HG03378 (cell line): ENCODE results near the gene UBXN10.

Source experiments
- ATAC-seq: cut with Tn5 transposase; IDR thresholded peaks from one replicate; pipeline ENCODE4 v1.9.1; 2021; ENCODE audit warnings: mild to moderate bottlenecking, moderate library complexity; ENCODE audit not compliant: unreplicated experiment

Gene UBXN10, protein sequence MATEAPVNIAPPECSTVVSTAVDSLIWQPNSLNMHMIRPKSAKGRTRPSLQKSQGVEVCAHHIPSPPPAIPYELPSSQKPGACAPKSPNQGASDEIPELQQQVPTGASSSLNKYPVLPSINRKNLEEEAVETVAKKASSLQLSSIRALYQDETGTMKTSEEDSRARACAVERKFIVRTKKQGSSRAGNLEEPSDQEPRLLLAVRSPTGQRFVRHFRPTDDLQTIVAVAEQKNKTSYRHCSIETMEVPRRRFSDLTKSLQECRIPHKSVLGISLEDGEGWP

DNA sequence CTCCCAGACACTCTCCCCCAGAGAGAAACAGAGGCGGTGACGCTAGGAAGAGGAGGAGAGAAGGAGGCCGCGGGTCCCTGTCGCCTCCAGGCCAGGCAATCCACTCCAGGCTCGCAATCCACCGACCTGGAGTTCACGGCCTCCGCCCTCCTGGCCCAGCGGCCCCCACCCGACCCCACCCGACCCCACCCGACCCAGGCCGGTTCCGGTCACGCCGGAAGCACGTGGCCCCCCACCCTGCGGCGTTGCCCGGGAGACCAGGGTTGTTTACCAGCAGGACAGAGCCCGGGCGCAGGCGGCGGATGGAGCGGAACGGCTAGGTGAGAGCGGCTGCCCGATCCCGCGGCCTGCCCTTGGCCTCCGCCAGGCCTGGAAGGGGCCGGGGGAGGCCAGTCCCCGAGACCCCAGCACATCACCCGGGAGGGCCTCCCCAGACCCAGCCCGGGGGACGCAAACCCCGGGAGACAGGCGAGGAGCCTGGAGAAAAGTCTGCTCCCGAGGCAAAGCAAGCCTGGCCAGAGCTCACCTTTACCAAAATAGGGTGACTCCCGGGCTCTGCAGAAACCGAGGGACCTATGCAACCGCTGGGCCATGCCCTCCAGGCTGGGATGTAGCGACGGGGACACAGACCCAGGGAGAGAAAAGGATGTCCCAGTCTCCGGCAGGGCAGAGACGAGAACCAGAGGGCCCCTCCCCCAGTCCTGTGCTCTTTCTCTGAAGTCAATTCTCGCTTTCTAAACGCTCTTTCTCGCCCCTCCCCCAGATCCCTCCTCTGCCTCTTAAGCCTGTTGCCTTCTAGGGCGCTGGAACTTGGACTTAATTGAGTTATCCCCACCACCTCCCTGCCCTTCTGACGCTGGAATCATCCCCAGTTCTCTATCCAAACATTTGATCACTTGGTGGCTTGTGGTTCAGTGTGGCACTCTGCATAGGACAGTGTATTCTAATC lies at the start of gene UBXN10, which contains the start of gene PLA2G2C:
TSS of gene UBXN10 (plus strand) at position 263 of the 949 bp plus-strand sequence. CDS start 4,466 bp downstream, outside the sequence.
TSS of gene PLA2G2C (minus strand) at position 685 of the 949 bp plus-strand sequence. CDS start 9,155 bp downstream, outside the sequence.
- ATAC-seq = no peak

DNA sequence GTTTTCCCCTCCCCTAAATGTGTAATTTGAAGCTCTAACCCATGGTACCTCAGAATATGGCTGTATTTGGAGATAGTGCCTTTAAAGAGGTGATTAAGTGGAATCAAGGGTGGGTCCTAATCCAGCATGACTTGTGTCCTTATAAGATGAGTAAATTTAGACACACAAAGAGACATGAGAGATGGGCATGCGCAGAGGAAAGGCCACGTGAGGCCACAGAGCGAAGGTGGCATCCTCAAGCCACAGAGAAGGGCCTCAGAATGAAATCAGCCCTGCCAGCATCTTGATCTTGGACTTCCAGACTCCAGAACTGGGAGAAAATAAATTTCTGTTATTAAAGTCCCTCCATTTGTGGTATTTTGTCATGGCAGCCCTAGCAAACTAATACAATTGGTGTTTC lies 49.6 kb upstream of the UBXN10 start:
- no peak for ATAC-seq

DNA sequence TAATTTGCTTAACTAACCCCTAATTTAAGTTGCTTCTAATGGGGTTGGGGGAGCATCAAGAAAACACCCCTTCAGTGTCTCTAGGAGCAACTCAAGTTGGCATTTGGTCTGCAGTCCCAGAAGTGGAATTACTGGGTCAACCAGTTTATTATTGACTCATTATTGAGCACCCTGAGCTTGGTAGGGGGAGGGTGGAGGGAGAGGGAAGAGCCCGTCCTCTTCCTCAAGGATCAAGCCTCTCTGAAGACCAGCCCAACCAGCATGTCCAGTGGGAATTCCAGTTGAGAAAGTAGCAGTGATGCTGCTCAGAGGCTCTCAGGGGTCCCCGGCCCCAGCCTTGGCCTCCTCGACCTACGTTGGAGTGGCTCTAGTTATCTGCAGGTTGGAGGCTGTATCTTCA lies 48.8 kb upstream of the UBXN10 start:
- ATAC-seq = no peak

DNA sequence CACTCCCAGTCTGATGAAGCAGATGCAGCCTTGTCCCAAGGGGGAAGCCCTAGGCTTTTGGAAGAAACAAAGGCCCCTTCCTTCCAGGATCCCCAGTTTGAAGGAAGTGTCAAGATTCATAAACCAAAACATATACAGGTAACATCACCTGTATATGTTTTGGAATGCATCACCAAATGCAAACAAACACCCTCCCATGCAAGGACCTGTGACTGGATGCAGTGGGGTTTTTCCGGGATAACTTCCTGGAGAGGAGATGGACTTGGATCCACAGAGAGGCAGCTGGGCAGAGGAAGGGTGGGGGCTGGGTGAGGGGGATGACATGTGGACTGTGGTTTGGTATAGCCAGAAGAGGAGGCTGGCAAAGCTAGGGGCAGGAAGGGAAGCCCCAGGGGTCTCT lies 48.3 kb upstream of the UBXN10 start:
- no peak for ATAC-seq

DNA sequence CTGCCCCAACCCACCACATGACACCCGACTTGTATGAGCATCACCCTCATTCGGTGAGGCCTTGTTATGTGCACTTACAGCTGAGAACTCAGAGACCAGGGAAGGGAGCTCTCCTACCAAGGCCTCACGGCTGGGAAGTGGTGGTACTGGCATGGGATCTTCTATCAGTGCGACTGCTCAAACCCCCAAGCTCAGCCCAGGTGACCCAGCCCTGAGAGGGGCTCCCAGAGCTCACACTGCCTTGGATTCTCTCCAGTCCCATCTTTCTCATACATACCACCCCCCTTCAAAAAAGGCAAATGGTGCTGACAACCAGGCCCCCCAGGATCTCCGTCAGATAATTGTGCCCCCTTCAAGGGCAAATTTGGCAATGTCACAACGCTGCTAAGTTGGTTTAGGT lies 47.5 kb upstream of the UBXN10 start:
- no peak for ATAC-seq

DNA sequence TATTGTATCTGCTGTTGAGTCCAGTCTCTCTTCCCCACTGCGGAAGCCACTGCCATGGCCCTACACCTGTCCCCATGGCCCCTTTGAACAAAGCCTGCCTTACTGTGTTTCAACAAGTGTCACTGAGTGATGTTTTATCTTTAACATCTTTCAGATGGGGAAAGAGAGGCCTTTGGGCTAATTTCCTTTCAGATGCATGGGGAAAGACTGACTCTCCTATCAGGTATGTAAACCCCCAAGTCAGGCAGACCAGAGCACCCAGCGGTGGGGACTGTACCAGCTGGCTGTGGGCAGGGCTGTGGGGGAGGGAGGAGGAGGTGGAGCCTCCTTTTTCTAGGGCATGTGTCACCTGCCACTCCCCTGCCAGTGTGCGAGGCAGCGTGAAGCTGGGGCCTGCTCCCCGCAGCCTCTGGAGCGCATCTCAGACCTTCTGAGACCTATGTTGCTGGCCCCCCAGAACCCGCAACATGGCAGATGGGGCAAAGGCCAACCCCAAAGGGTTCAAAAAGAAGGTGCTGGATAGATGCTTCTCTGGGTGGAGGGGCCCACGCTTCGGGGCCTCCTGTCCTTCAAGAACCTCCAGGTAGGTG lies 46.8 kb upstream of the UBXN10 start, which contains the start of gene PLA2G2F:
TSS of gene PLA2G2F (plus strand) at position 363 of the 590 bp plus-strand sequence. CDS start at position 468, 105 bp downstream.
- no peak for ATAC-seq

DNA sequence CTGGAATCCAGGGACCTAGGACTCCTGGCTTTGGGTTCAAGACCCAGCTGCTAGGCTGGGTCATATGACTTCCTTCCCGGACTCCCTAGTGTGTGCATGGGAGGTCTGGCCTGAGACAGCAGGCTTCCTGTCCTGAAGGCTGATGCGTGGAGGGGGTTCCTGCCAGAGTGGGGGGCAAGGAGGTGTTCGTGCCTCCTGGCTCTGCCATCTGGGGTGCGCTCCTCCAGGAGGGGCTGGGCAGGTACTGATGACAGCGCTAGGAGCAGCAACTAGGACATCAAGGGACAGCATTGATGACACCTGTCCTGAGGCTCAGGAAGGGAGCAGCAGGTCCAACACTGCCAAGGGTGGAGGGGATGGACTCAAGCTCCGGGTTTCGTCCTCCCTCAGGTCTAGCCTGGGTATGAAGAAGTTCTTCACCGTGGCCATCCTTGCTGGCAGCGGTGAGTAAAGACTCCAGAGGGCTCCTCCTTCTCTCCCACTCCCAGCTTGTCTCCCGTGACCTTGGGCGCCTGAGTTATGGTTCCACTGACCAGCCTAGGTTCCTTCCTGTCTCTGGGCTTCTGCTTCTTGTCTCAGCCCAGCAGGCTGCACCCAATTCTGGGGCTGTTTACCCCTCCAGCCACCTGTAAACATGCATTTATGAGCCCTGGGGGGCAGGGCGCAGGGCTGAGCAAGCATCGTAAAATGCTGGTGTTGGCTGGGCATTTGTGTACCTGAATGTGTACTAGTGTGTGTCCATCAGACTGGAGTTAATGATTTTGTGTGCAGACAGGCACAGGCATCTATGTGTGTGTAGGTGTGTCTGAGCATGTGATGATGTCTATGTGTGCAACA lies 45.9 kb upstream of the UBXN10 start:
- no peak for ATAC-seq

DNA sequence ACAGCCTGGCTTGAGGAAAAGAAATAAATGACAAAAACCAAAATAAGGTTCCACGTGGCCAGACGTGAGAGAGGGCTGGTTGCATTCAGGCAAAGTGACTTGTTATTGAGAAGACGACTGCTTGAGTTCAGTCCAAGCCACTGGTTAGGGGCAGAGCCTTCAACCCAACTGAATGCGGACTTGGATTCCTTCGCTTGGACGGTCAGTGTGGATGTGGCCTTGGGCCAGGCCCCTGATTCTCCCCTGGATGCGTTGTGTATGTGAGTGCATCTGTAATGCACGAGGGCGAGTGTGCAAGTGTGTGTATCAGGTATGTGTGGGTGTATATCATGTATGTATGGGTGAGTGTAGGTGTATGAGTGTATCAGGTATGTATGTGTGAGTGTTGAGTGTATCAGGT lies 44.9 kb upstream of the UBXN10 start:
- no peak for ATAC-seq

DNA sequence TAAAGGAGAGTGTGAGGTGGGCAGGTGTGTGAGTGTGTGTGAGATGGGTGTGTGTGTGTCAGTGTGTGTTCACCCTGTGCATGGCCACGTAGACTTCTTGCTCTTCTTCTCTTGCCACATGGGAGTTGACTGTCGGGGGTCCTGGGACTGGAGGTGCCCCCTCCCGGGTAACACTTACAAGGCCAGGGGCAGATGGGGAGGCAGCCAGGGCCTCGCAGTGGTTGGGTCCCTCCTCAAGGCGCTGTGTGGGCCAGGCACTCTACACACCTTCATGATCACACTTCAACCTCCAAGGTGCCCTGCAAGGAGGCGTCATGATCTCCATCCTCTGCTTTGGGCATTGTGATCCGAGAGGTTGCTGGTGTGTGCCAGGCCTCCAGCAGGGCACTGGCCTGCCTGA lies 44.4 kb upstream of the UBXN10 start:
- ATAC-seq = no peak

DNA sequence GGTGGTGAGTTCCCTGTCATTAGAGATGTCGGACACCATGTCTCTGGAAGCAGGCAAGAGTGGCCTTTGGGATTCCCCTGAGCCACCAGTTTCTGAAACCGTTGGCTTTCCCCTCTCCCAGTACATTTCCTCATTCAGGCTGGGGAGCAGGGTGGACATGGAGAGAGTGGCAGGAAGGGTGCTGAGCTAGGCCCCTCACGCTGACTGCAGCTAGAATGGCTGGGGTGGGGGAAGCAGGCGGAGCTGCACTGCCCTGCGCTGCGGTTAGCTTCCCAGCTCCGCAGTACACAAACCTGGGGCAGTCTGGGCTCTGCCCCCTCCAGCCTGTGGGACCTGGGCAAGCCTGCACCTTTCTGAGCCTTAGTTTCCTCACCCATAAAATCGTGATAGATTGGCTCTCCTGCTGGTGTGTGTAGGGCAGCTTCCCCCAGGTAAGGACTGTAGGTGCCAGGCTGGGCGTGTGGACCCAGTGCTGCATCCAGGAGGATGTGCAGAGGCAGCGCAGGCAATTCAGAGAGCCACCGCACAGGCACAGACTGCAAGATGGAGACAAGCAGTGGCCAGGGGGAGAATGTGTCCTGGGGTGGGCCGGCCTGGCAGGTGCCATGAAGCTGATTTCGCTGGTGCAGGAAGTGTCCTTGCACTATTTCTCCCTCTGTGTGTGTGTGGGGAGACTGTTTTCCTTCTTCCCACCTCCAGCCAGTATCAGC lies 43.7 kb upstream of the UBXN10 start:
- no peak for ATAC-seq

DNA sequence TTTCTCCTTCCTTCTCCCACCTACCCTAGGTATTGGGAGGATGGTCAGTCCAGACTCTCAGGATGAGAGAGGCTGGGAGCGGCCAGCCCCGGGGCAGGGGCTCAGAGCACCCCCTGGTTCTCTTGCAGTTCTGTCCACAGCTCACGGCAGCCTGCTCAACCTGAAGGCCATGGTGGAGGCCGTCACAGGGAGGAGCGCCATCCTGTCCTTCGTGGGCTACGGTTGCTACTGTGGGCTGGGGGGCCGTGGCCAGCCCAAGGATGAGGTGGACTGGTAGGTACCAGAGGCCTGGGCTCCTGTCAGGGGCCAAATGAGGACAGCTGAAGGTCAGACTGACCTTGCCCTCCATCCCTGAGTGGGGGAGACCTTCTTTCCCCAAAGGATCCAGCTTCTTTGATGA lies 42.6 kb upstream of the UBXN10 start:
- no peak for ATAC-seq

DNA sequence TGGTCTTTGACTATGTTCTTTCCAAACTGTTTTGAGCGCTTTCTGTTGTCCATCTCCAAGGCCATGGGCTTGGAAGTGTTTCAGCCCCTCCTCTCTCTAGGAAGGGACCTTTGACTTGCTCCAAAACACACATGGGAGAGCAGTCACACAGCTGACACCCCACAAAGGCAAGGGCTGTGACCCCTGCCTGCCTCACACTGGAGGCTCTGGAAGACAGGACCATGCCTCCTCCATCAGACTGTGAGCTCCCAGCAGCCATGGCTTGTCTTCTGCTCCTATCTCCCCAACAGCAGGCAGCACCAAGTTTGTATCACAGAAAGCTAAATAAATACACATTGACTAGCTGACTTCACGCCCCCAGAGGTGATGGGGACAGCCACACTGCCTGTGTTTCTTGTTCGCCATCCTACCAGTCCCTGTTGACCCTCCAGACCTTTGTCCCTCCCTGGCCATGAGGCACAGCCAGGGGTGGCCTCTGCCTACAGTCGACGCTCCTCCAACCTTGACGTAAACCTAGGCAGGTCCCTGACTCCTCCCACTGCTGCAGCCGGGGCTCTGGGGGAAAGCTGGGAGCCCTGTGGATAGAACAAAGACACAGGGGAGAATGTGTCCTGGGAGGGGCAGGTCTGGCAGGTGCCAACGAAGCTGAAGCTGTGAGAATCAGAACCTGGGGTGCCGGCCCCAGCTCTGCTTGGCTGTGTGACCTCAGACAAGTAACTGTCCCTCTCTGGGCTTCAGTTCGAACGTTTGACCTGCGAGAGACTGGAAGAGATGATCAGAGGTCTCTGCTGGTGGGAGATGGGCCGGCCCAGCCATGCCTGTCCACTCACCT lies 41.9 kb upstream of the UBXN10 start:
- no peak for ATAC-seq

DNA sequence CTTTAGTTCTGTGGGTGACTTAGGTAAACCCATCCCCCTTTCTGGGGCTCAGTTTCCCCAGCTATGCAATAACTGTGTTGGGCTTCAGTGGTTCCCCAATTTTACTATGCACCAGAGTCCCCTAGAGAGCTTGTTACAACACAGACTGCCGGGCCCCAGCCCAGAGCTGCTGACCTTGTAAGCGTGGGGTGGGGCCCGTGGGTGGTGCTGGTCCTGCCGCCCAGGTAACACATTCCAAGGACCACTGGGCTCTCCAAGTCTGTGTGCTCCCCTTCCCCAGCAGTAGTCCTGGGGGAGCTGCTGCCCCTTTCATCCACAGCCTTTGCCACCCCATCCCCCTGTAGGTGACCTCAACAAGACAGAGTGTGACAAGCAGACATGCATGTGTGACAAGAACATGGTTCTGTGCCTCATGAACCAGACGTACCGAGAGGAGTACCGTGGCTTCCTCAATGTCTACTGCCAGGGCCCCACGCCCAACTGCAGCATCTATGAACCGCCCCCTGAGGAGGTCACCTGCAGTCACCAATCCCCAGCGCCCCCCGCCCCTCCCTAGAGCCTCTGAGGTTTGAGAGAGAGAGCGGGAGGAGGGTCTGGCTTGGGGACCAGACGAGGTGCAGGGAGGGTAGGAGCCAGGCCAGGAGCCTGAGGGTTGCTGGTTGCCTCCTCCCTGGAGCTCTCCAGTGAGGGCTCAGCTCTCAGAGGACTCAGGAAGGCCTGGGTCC lies 37.9 kb upstream of the UBXN10 start:
- ATAC-seq = no peak

DNA sequence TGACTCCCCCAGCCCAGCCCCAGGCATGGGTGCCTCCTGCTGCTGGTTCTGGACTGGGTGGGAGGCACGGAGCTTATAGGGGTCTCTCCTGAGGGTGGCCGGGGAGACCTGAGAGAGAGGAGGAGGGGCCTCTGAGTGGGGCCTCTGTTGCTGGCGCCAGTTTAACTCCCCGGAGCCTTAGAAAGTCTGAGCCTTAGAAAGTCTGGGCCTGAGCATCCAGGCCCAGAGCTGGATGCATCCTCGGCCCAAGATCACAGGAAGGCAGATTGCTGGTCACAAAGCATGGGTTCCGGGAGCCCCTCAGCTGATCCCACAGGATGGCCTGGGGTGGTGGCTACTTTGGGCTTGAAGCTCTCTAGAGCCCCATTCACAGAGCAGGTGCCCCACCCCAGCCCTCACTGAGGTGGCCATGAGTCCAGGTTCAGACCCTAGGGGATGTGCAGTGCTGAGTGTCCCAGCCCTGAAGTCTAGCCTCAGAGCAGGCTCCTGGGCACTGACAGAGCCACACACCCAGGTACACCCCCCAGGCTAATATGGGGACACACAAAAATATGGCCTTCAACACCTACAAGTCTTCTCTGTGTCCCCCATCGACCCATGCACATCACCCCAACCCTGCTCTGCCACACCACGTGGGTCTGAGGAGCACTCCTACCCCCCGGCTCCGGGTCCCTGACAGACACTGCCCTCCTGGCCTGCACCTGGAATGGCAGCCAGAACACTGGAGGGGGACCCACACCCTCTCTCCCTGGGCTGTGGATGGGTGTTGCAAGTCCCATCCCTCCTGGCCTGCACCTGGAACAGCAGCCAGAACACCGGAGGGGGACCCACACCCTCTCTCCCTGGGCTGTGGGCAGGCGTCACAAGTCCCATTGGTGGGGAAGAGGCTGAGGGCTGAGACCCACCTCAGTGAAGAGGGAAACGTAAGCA lies 37.1 kb upstream of the UBXN10 start:
- ATAC-seq = no peak

DNA sequence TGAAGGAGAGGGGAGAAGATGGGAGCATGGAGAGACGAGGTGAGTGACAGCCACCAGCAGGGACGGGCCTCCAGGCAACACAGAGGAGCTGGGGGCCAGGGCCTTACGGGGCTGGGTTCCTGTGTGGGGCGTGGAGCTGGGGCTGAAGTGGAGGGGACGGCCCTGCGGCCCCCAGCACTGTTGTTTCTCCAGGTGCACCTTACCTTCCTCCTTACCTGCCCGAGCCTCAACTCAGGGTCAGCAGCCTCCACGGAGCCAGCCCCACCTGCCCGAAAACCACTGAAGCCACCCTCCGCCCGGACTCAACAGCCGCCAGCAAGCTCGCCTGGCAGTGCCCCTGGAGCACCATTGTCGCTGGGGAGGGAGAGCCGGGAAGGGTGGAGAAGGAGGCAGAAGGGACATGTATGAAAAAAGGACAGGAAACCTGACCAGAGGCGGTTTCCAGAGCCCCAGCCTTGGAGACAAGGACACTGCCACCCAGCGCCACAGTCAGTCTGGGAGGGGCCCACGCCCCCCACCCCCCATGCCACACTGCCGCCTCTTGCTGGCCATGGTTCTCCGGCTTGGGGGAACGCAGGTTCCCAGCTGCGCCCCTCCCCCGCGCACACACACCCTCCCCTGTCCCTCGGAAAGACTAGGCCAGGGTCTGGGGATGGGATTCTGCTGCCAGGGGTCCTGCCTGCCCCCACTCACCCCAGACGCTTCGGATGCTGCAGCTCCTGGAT lies 36.1 kb upstream of the UBXN10 start:
- ATAC-seq = no peak

DNA sequence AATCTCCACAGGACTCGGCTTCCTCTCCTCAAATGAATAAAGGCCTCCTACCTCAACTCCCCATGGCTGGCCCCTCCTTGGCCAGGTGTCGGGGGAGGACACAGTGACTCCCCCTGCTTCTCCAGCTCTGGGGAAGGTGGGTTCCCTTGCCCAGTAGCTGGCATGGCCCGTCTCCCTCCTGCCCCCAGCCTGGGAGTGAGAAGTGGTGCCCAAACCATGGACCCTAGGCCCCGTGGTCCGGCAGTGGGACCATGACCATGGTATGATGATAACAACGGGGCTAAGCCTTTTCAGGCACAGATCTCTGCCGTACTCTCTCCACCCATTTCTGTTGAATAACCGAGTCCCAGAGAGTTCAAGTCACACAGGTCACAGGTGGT lies 35.6 kb upstream of the UBXN10 start:
- no peak for ATAC-seq

DNA sequence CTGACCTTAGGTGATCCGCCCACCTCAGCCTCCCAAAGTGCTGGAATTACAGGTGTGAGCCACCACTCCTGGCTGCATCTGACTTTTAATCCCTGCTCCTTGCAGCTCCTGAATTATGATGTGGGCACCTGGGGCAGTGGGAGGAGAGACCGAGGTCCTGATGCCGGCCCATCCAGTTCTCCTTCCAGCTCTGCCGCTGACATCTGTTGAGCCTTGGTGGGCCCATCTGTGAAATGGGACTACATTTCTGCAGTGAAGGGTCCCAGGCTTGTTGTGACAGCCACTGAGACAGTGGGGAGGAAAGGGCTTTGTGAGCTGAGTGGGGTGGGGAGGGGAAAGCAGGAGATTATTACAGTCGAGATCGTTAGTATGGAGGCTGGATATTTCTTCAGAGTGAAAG lies 34.9 kb upstream of the UBXN10 start:
- ATAC-seq = no peak
